ENCODE measurements around the gene SLC40A1. TPM values are rescaled to one million over a fixed set of nuclear protein-coding genes. Genes with fewer than 3 reads are reported as not detected.

The SLC40A1 gene
- total and polyA plus RNA-seq, 3 donors from 2014 or later: 52.3 to 64.0 (median 58.7) TPM

DNA sequence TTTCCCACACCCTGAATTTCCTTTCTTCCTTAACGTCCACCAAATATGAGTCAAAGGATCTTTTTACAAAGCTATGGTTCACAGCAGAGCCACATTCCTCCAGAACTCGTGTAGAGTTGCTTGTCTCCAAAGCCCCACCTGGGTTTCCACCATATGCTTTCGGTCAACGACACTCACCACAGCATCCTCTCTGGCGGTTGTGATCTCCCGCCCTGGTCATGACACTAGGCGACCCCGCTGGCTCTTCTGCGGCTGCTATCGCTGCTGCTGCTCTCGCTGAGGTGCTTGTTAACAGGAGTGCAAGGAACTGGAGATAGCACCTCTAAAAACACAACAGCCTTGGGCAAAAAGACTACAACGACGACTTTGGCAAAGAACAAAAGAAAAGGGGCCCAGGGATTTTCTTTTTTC, 340 bp downstream of the SLC40A1 start:
- TF ChIP-seq, protein P1, sequence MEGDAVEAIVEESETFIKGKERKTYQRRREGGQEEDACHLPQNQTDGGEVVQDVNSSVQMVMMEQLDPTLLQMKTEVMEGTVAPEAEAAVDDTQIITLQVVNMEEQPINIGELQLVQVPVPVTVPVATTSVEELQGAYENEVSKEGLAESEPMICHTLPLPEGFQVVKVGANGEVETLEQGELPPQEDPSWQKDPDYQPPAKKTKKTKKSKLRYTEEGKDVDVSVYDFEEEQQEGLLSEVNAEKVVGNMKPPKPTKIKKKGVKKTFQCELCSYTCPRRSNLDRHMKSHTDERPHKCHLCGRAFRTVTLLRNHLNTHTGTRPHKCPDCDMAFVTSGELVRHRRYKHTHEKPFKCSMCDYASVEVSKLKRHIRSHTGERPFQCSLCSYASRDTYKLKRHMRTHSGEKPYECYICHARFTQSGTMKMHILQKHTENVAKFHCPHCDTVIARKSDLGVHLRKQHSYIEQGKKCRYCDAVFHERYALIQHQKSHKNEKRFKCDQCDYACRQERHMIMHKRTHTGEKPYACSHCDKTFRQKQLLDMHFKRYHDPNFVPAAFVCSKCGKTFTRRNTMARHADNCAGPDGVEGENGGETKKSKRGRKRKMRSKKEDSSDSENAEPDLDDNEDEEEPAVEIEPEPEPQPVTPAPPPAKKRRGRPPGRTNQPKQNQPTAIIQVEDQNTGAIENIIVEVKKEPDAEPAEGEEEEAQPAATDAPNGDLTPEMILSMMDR (IDR thresholded peaks at IDR 0.05): no peak
- no peak for TF ChIP-seq POLR2A (IDR thresholded peaks at IDR 0.05)
- Histone ChIP-seq H3K9me3 (no peaks in the 10 kb centered on the region), H3K4me1 (peaks cover 7% of the 10 kb centered on the region), H3K4me3 (peak overlapping the region; percentile 75 to 81), H3K36me3 (ENCODE audit: low read depth, missing control alignments) (no peaks in the 10 kb centered on the region), H3K27me3 (no peaks in the 10 kb centered on the region), H3K27ac (peak overlapping the region; percentile 87 to 93)
- peak; percentile 38 for DNase-seq
- WGBS, 2 donors: 0 to 2% methylated on average over 13 of the region's 13 CpGs
- intact Hi-C loops (cut with DNase I; ENCODE audit: low total_unique reads): no loop called here

DNA sequence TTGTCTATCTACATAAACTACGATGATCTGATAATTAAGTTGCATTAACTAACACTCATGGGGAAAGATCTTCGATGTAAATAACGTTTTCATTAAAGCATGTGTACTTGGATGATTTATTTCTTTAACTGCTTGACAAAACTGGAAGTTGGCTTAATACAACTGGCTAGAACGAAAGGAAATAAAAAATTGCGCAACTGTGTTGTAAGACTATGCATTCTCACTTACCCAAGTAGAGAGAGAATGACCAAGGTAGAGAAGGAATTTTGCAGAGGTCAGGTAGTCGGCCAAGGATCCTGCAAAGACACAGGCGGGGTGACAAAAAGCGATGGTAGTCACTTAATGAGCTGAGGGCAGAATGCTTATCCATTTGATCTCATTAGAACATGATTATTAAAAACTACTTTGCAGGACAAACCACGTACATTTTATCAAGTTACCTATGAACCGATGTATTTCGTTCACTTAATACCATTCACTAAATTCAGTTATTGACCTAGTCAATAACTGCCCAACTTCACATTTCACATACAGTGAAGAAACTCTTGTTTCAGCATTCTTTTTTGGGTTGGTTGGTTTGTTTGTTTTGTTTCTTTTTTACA, 900 bp downstream of the SLC40A1 start:
- H3K9me3 ChIP-seq: no peaks in the 10 kb centered on the region
- H3K27me3 ChIP-seq: no peaks in the 10 kb centered on the region
- peak overlapping the region; percentile 87 to 93 for H3K27ac ChIP-seq
- TF ChIP-seq, protein P1 (IDR thresholded peaks at IDR 0.05): no peak
- no peak for TF ChIP-seq POLR2A (IDR thresholded peaks at IDR 0.05)
- WGBS, 2 donors: 16 to 29% methylated on average over 11 of the region's 11 CpGs
- intact Hi-C loops (cut with DNase I; ENCODE audit: low total_unique reads): no loop called here
- H3K4me1 ChIP-seq: peaks cover 7% of the 10 kb centered on the region
- peak overlapping the region; percentile 75 to 81 for H3K4me3 ChIP-seq
- H3K36me3 ChIP-seq (ENCODE audit: low read depth, missing control alignments): no peaks in the 10 kb centered on the region
- no peak for DNase-seq

DNA sequence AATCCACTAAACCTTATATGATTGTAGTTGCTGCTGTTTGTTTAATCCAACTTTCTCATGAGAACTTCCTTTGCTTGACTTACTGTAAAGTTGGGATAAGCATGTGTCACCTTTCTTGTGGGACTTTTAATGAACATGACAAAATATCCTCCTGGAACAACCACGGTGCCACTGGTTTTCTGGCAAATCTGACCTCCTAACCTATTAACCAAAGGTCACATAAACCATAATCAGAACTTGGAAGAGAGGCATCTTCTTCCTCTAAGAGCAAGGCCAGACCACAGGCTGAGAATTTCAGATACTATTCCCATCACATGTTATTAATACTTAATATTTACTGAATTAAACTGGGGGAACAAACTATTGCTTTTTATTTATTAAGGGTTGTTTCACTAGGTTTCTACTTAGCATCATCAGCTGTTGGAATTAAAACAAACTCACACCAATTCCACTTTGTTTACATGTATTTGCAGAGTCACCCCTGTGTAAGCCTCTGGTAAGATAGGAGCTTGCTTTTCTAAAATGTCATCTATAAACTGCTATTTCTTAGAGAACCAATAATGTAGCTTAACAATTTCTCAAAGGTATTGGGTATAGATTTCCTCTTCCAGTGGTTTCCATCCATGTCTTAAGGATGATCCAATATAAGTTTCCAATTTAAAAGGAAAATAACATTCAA, 2.2 kb downstream of the SLC40A1 start:
- H3K27ac ChIP-seq: peak overlapping the region in 1 of 2 donors; percentile 50
- peaks cover 12% of the 10 kb centered on the region for H3K4me1 ChIP-seq
- H3K36me3 ChIP-seq (ENCODE audit: low read depth, missing control alignments): no peaks in the 10 kb centered on the region
- H3K9me3 ChIP-seq: no peaks in the 10 kb centered on the region
- 68 to 73% methylated on average over 1 of the region's 1 CpG for WGBS, 2 donors
- peak overlapping the region; percentile 75 to 81 for H3K4me3 ChIP-seq
- DNase-seq: no peak
- no peak for TF ChIP-seq POLR2A (IDR thresholded peaks at IDR 0.05)
- TF ChIP-seq, protein P1 (IDR thresholded peaks at IDR 0.05): no peak
- intact Hi-C loops (cut with DNase I; ENCODE audit: low total_unique reads): no loop called here
- H3K27me3 ChIP-seq: no peaks in the 10 kb centered on the region

DNA sequence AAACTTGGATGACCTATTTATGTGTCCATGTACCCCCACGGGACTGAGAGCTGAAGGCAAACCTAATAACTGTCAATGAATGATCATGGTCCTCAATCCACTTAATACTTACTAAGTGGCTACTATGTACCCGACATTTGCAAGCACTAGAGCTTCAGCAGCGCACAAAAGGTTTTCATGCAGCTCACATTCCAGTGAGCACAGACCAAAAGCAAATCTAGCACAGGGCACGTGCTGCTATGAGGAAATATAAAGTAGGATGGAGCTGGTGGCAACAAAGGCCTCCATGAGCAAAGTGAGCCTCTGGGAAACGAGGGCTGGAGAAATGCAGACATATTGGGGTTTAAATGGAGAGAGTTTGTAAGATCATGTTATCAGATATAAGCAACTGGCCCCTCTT, 3.5 kb downstream of the SLC40A1 start:
- no peak for TF ChIP-seq POLR2A (IDR thresholded peaks at IDR 0.05)
- TF ChIP-seq, protein P1 (IDR thresholded peaks at IDR 0.05): no peak
- Histone ChIP-seq H3K4me3 (no peak overlapping the region), H3K36me3 (ENCODE audit: low read depth, missing control alignments) (no peaks in the 10 kb centered on the region), H3K27me3 (no peaks in the 10 kb centered on the region), H3K4me1 (peaks cover 16% of the 10 kb centered on the region), H3K27ac (no peak overlapping the region), H3K9me3 (no peaks in the 10 kb centered on the region)
- intact Hi-C loops (cut with DNase I; ENCODE audit: low total_unique reads): no loop called here
- 46 to 58% methylated on average over 5 of the region's 5 CpGs for WGBS, 2 donors
- no peak for DNase-seq
